ENCODE results near the gene ZBTB20. TPM values are rescaled to one million over a fixed set of nuclear protein-coding genes. Genes with fewer than 3 reads are reported as not detected.

The ZBTB20 gene
- total and polyA plus RNA-seq, 7 donors, result 0.40 to 74.9 (median 41.7) TPM

- Histone ChIP-seq H3K27ac (peak overlapping the region; percentile 24), H3K36me3 (ENCODE audit: insufficient read depth in 1 of 2, low read depth in 1 of 2) (no peaks in the 10 kb centered on the region), H3K9me3 (no peaks in the 10 kb centered on the region), H3K4me1 (peaks cover 67% of the 10 kb centered on the region), H3K4me3 (peak overlapping the region; percentile 23), H3K27me3 (ENCODE audit: insufficient read depth in 3 of 3, low read length in 2 of 3) (no peaks in the 10 kb centered on the region)
- TF ChIP-seq CTCF (IDR thresholded peaks at IDR 0.05), result peak; percentile 5
- WGBS, 3 donors, result 36 to 56% (median 39%) methylated on average over 2 of the region's 2 CpGs
- intact Hi-C loops (cut with DNase I), result loop anchor here in 1 of 2 donors (5.0 to 10.0 kb wide), 2 partner anchors 258 to 711 kb away; no protein-coding TSS in a partner anchor
- DNase-seq, result no peak
- ATAC-seq, result peak in 2 of 4 donors; percentile 67 to 74
Observed at GRCh38 chr3:115085197-115085865, 61.8 kb downstream of the ZBTB20 start.

GRCh38 chr3:115084686-115085085, 62.4 kb downstream of the ZBTB20 start:
- Histone ChIP-seq H3K4me1 (peaks cover 68% of the 10 kb centered on the region), H3K27ac (peak overlapping the region; percentile 24), H3K9me3 (no peaks in the 10 kb centered on the region), H3K27me3 (ENCODE audit: insufficient read depth in 3 of 3, low read length in 2 of 3) (no peaks in the 10 kb centered on the region), H3K4me3 (peak overlapping the region; percentile 23), H3K36me3 (ENCODE audit: insufficient read depth in 1 of 2, low read depth in 1 of 2) (no peaks in the 10 kb centered on the region)
- ATAC-seq (no peak), DNase-seq (no peak)
- TF ChIP-seq CTCF (IDR thresholded peaks at IDR 0.05), result no peak
- WGBS, 3 donors, result 32 to 51% (median 33%) methylated on average over 4 of the region's 4 CpGs
- intact Hi-C loops (cut with DNase I), result loop anchor here (5.0 to 10.0 kb wide), 3 partner anchors 42 to 710 kb away; no protein-coding TSS in a partner anchor

- H3K36me3 ChIP-seq (ENCODE audit: insufficient read depth in 1 of 2, low read depth in 1 of 2), result no peaks in the 10 kb centered on the region
- ATAC-seq, result no peak
- no peak overlapping the region for H3K27ac ChIP-seq
- WGBS, 3 donors, result 81 to 95% (median 81%) methylated on average over 6 of the region's 6 CpGs
- H3K9me3 ChIP-seq, result no peaks in the 10 kb centered on the region
- no peak overlapping the region for H3K4me3 ChIP-seq
- DNase-seq, result no peak
- TF ChIP-seq CTCF (IDR thresholded peaks at IDR 0.05), result no peak
- no peaks in the 10 kb centered on the region for H3K27me3 ChIP-seq (ENCODE audit: insufficient read depth in 3 of 3, low read length in 2 of 3)
- H3K4me1 ChIP-seq, result peaks cover 57% of the 10 kb centered on the region
- intact Hi-C loops (cut with DNase I), result loop anchor here (5.0 to 10.0 kb wide), 2 partner anchors 40 to 707 kb away; no protein-coding TSS in a partner anchor
Observed at GRCh38 chr3:115082260-115082659, 64.8 kb downstream of the ZBTB20 start.

GRCh38 chr3:115081444-115081843, 65.6 kb downstream of the ZBTB20 start:
- Histone ChIP-seq H3K4me3 (no peak overlapping the region), H3K27ac (no peak overlapping the region), H3K9me3 (no peaks in the 10 kb centered on the region), H3K4me1 (peaks cover 49% of the 10 kb centered on the region), H3K36me3 (ENCODE audit: insufficient read depth in 1 of 2, low read depth in 1 of 2) (no peaks in the 10 kb centered on the region), H3K27me3 (ENCODE audit: insufficient read depth in 3 of 3, low read length in 2 of 3) (no peaks in the 10 kb centered on the region)
- intact Hi-C loops (cut with DNase I), result loop anchor here (5.0 to 10.0 kb wide), 2 partner anchors 39 to 707 kb away; no protein-coding TSS in a partner anchor
- ATAC-seq (no peak), DNase-seq (no peak)
- TF ChIP-seq CTCF (IDR thresholded peaks at IDR 0.05), result no peak

Data from psoas muscle (tissue), 8 donors.